ENCODE results near the gene RNPEP.

The RNPEP gene

DNA sequence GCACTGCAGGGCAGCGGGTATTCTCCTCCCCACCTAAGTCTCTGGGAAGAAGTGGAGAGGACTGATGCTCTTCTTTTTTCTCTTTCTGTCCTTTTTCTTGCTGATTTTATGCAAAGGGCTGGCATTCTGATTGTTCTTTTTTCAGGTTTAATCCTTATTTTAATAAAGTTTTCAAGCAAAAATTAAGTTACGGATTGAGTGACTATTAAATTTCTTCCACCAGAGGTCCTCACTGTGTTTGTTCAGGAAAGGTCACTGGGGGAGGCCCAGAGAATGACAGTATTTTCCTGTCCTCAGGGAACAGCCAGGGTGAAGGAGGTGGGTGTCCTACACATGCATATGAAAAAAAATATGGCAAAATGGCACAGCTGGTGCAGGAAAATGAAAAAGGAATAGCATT lies 23.5 kb downstream of the RNPEP start:
- Histone ChIP-seq H3K9me3 (ENCODE audit: control insufficient read depth, low read length) (no peaks in the 10 kb centered on the region), H3K27ac (ENCODE audit: low read length, poor library complexity, severe bottlenecking) (no peak overlapping the region), H3K18ac (ENCODE audit: low read depth in 1 of 2, low read length in 2 of 2) (no peak overlapping the region), H3K36me3 (ENCODE audit: control insufficient read depth in 1 of 2, insufficient read depth in 2 of 2, low read depth in 1 of 2, low read length in 2 of 2) (peaks cover 42 to 59% of the 10 kb centered on the region in 2 experiments), H3K79me1 (replicated peaks; ENCODE audit: low read length, poor library complexity, severe bottlenecking) (peaks cover 5% of the 10 kb centered on the region), H2BK12ac (ENCODE audit: low read length in 2 of 2) (no peak overlapping the region), H2BK5ac (ENCODE audit: low read depth, low read length, poor library complexity, severe bottlenecking) (no peak overlapping the region), H3K27me3 (ENCODE audit: control insufficient read depth in 1 of 2, insufficient read depth in 1 of 2, low read length in 2 of 2) (no peaks in the 10 kb centered on the region), H2AFZ (ENCODE audit: low read depth, low read length) (no peak overlapping the region), H3K4me3 (ENCODE audit: insufficient read depth in 1 of 2, low read depth in 1 of 2, low read length in 2 of 2) (no peak overlapping the region), H3K4me2 (ENCODE audit: low read length, poor library complexity, severe bottlenecking) (no peak overlapping the region), H3K14ac (ENCODE audit: low read length in 2 of 2) (no peak overlapping the region), H2BK120ac (ENCODE audit: low read depth, low read length) (no peak overlapping the region), H3K9ac (ENCODE audit: low read length) (no peak overlapping the region), H2AK5ac (ENCODE audit: low read length, severe bottlenecking) (no peak overlapping the region), H3K4ac (ENCODE audit: low read depth in 1 of 2, low read length in 2 of 2) (no peak overlapping the region), H2BK15ac (ENCODE audit: low read depth, poor library complexity, severe bottlenecking) (no peak overlapping the region), H3K23ac (ENCODE audit: low read length in 2 of 2) (no peak overlapping the region), H4K91ac (ENCODE audit: low read length) (no peak overlapping the region), H4K8ac (ENCODE audit: low read length) (no peak overlapping the region), H3K4me1 (ENCODE audit: control insufficient read depth, insufficient read depth, low read depth, low read length) (peaks cover 31% of the 10 kb centered on the region)
- WGBS, result 89% methylated on average over 1 of the region's 2 CpGs
- DNase-seq, result peak; percentile 45

DNA sequence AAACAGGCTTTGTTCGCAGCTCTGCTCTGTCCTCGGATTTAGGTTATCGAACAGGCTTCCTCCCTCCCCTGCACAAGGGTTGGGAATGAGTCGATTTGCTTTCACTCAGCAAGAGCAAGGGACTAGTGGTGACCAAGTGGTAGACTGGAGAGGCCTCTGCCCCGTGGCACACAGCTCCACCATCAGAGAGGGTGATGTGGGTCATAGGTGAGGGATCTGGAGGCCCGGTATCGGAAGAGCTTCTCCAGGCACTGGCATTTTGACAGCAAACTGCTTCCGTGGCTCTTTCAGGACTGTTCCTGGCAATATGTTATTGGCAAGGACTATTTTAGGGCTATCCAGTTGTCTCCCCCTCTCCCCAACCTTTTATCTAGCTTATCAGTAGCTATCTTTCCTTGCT lies 24.9 kb downstream of the RNPEP start:
- Histone ChIP-seq H2AK5ac (ENCODE audit: low read length, severe bottlenecking) (peak overlapping the region; percentile 71), H3K18ac (ENCODE audit: low read depth in 1 of 2, low read length in 2 of 2) (no peak overlapping the region), H3K27ac (ENCODE audit: low read length, poor library complexity, severe bottlenecking) (no peak overlapping the region), H3K14ac (ENCODE audit: low read length in 2 of 2) (no peak overlapping the region), H3K9me3 (ENCODE audit: control insufficient read depth, low read length) (no peaks in the 10 kb centered on the region), H2BK15ac (ENCODE audit: low read depth, poor library complexity, severe bottlenecking) (no peak overlapping the region), H3K36me3 (ENCODE audit: control insufficient read depth in 1 of 2, insufficient read depth in 2 of 2, low read depth in 1 of 2, low read length in 2 of 2) (peaks cover 38 to 49% of the 10 kb centered on the region in 2 experiments), H3K27me3 (ENCODE audit: control insufficient read depth in 1 of 2, insufficient read depth in 1 of 2, low read length in 2 of 2) (peaks cover 0 to 4% of the 10 kb centered on the region in 2 experiments), H2BK5ac (ENCODE audit: low read depth, low read length, poor library complexity, severe bottlenecking) (no peak overlapping the region), H2BK12ac (ENCODE audit: low read length in 2 of 2) (peak overlapping the region in 1 of 2 experiments; percentile 32), H3K4me1 (ENCODE audit: control insufficient read depth, insufficient read depth, low read depth, low read length) (peaks cover 42% of the 10 kb centered on the region), H3K4me2 (ENCODE audit: low read length, poor library complexity, severe bottlenecking) (no peak overlapping the region), H3K4me3 (ENCODE audit: insufficient read depth in 1 of 2, low read depth in 1 of 2, low read length in 2 of 2) (no peak overlapping the region), H2AFZ (ENCODE audit: low read depth, low read length) (no peak overlapping the region), H4K91ac (ENCODE audit: low read length) (no peak overlapping the region), H2BK120ac (ENCODE audit: low read depth, low read length) (no peak overlapping the region), H4K8ac (ENCODE audit: low read length) (no peak overlapping the region), H3K4ac (ENCODE audit: low read depth in 1 of 2, low read length in 2 of 2) (no peak overlapping the region), H3K9ac (ENCODE audit: low read length) (no peak overlapping the region), H3K79me1 (replicated peaks; ENCODE audit: low read length, poor library complexity, severe bottlenecking) (peaks cover 2% of the 10 kb centered on the region), H3K23ac (ENCODE audit: low read length in 2 of 2) (no peak overlapping the region)
- WGBS, result 70% methylated on average over 6 of the region's 8 CpGs
- no peak for DNase-seq

DNA sequence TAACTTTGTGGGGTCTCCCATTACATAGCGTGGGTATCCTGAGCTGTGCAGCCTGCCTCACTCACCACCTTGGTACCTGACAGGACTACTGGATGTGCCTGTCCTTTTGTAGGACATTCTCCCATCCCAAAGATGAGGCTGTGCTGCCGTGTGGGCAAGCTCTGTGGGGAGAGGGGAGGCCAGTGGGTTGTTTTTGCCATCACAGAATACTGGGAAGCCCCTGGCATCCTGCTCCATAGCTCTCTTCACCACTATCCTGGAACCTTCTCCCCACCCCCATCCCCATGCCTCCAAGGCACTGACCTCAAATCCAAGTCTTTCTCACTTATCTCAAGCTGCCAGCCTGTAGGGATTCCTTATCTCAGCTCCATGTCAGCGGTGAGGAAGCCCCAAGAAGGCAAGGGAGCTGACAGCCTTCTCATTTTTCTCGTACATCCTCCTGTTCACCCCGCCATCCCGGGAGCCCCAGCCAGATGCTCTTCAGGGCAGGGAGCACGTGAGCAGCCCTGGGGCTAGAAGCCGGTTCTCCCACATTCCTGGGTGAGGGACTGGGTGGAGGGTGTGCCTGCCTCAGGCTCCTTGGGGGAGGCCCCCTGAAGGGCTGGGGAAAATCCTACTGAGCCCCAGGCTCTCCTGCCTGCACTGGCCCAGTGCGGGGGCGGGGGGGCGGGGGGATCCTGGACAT lies 25.5 kb downstream of the RNPEP start:
- Histone ChIP-seq H3K18ac (ENCODE audit: low read depth in 1 of 2, low read length in 2 of 2) (no peak overlapping the region), H3K4me3 (ENCODE audit: insufficient read depth in 1 of 2, low read depth in 1 of 2, low read length in 2 of 2) (no peak overlapping the region), H2BK120ac (ENCODE audit: low read depth, low read length) (no peak overlapping the region), H3K14ac (ENCODE audit: low read length in 2 of 2) (no peak overlapping the region), H3K4me2 (ENCODE audit: low read length, poor library complexity, severe bottlenecking) (no peak overlapping the region), H3K4ac (ENCODE audit: low read depth in 1 of 2, low read length in 2 of 2) (no peak overlapping the region), H2AK5ac (ENCODE audit: low read length, severe bottlenecking) (peak overlapping the region; percentile 76), H3K36me3 (ENCODE audit: control insufficient read depth in 1 of 2, insufficient read depth in 2 of 2, low read depth in 1 of 2, low read length in 2 of 2) (peaks cover 39 to 42% of the 10 kb centered on the region in 2 experiments), H2BK5ac (ENCODE audit: low read depth, low read length, poor library complexity, severe bottlenecking) (no peak overlapping the region), H3K23ac (ENCODE audit: low read length in 2 of 2) (peak overlapping the region in 1 of 2 experiments; percentile 34), H3K9ac (ENCODE audit: low read length) (no peak overlapping the region), H2BK12ac (ENCODE audit: low read length in 2 of 2) (no peak overlapping the region), H2AFZ (ENCODE audit: low read depth, low read length) (no peak overlapping the region), H3K27ac (ENCODE audit: low read length, poor library complexity, severe bottlenecking) (no peak overlapping the region), H3K4me1 (ENCODE audit: control insufficient read depth, insufficient read depth, low read depth, low read length) (peaks cover 48% of the 10 kb centered on the region), H3K9me3 (ENCODE audit: control insufficient read depth, low read length) (no peaks in the 10 kb centered on the region), H4K91ac (ENCODE audit: low read length) (peak overlapping the region; percentile 35), H2BK15ac (ENCODE audit: low read depth, poor library complexity, severe bottlenecking) (no peak overlapping the region), H3K79me1 (replicated peaks; ENCODE audit: low read length, poor library complexity, severe bottlenecking) (peaks cover 6% of the 10 kb centered on the region), H3K27me3 (ENCODE audit: control insufficient read depth in 1 of 2, insufficient read depth in 1 of 2, low read length in 2 of 2) (peaks cover 0 to 4% of the 10 kb centered on the region in 2 experiments), H4K8ac (ENCODE audit: low read length) (peak overlapping the region; percentile 19)
- peak; percentile 35 for DNase-seq
- 38% methylated on average over 10 of the region's 11 CpGs for WGBS

DNA sequence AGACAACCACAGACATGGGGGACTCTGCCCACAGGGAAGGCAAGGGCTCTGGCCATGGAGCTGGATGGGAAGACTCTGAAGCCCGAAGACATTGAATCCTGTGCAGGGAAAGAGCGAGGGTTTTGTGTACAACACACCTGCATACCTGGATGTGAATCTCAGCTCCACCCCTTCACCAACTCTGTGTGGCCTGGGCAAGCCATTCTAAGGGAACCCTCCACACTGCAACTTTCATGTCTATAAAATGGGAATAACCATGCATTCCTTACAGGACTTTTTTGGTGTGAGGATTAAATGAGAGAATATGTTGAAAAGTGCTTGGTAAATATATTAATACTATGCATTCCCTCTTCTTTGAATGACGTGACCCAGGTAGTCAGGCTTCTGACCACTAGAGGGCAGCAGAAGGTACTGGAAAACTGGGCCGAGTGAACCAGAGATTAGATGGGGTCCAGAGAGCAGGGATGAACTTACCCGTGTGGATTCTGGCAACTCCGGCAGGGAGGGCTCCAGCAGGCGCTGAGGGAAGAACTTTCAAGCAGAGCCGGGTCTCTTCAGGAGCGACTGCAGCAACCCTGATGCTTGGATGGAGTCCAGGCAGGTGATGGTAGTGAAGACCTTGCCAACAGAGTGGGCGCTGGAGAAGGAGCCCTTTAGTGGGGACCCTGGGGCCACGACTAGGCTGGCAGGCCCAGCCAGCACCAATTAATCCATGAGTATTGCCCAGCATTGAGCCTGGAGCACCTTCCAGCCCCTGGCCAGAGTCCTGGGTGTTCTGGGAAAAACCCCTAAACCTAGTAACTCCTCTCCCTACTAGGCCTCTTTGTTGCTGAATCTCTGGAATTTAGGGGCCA lies 27.1 kb downstream of the RNPEP start:
- 24% methylated on average over 11 of the region's 11 CpGs for WGBS

More for the DNA sequence above, 27.1 kb downstream of the RNPEP start:
- peak; percentile 78 for DNase-seq
- no peak overlapping the region for H3K18ac ChIP-seq (ENCODE audit: low read depth in 1 of 2, low read length in 2 of 2)
- no peak overlapping the region for H4K8ac ChIP-seq (ENCODE audit: low read length)
- H3K4me2 ChIP-seq (ENCODE audit: low read length, poor library complexity, severe bottlenecking), result peak overlapping the region; percentile 41
- peak overlapping the region; percentile 97 for H2AK5ac ChIP-seq (ENCODE audit: low read length, severe bottlenecking)
- no peak overlapping the region for H2BK120ac ChIP-seq (ENCODE audit: low read depth, low read length)
- peaks cover 59% of the 10 kb centered on the region for H3K4me1 ChIP-seq (ENCODE audit: control insufficient read depth, insufficient read depth, low read depth, low read length)
- H3K79me1 ChIP-seq (replicated peaks; ENCODE audit: low read length, poor library complexity, severe bottlenecking), result peaks cover 15% of the 10 kb centered on the region
- H3K4me3 ChIP-seq (ENCODE audit: insufficient read depth in 1 of 2, low read depth in 1 of 2, low read length in 2 of 2), result no peak overlapping the region
- H3K4ac ChIP-seq (ENCODE audit: low read depth in 1 of 2, low read length in 2 of 2), result peak overlapping the region in 1 of 2 experiments; percentile 21
- peaks cover 0 to 4% of the 10 kb centered on the region in 2 experiments for H3K27me3 ChIP-seq (ENCODE audit: control insufficient read depth in 1 of 2, insufficient read depth in 1 of 2, low read length in 2 of 2)
- no peak overlapping the region for H3K14ac ChIP-seq (ENCODE audit: low read length in 2 of 2)
- no peak overlapping the region for H2AFZ ChIP-seq (ENCODE audit: low read depth, low read length)
- H3K9ac ChIP-seq (ENCODE audit: low read length), result no peak overlapping the region
- H2BK5ac ChIP-seq (ENCODE audit: low read depth, low read length, poor library complexity, severe bottlenecking), result peak overlapping the region; percentile 92
- H3K23ac ChIP-seq (ENCODE audit: low read length in 2 of 2), result no peak overlapping the region
- no peak overlapping the region for H2BK12ac ChIP-seq (ENCODE audit: low read length in 2 of 2)
- H3K9me3 ChIP-seq (ENCODE audit: control insufficient read depth, low read length), result no peaks in the 10 kb centered on the region
- H2BK15ac ChIP-seq (ENCODE audit: low read depth, poor library complexity, severe bottlenecking), result no peak overlapping the region
- peak overlapping the region; percentile 99 for H3K27ac ChIP-seq (ENCODE audit: low read length, poor library complexity, severe bottlenecking)
- no peak overlapping the region for H4K91ac ChIP-seq (ENCODE audit: low read length)
- H3K36me3 ChIP-seq (ENCODE audit: control insufficient read depth in 1 of 2, insufficient read depth in 2 of 2, low read depth in 1 of 2, low read length in 2 of 2), result peaks cover 26 to 42% of the 10 kb centered on the region in 2 experiments

All from mesenchymal stem cell (in vitro differentiated cells and primary cell).